Fibroblast of skin of right quadriceps (primary cell): Measurements from ENCODE around the gene PCTP.

Experiments
- DNase-seq: peaks from one replicate; pipeline ENCODE4 v3.0.0-alpha.2; 2013

Gene PCTP

GRCh38 chr17:55806745-55807495 is 56.1 kb downstream of the PCTP start:
- DNase-seq, result no peak

GRCh38 chr17:55811536-55811935 is 60.7 kb downstream of the PCTP start:
- no peak for DNase-seq

GRCh38 chr17:55812323-55812722 is 61.5 kb downstream of the PCTP start:
- no peak for DNase-seq

GRCh38 chr17:55813944-55814343 is 63.1 kb downstream of the PCTP start:
- no peak for DNase-seq

- DNase-seq, result no peak
Observed at GRCh38 chr17:55814377-55814776, 63.5 kb downstream of the PCTP start.

- DNase-seq, result no peak
Observed at GRCh38 chr17:55816532-55817396, 65.9 kb downstream of the PCTP start.

GRCh38 chr17:55817397-55817709 is 66.5 kb downstream of the PCTP start:
- no peak for DNase-seq

- DNase-seq, result no peak
Observed at GRCh38 chr17:55818026-55818425, 67.2 kb downstream of the PCTP start.

- DNase-seq, result no peak
Observed at GRCh38 chr17:55818451-55819375, 67.9 kb downstream of the PCTP start.

- DNase-seq, result no peak
Observed at GRCh38 chr17:55820675-55821074, 69.8 kb downstream of the PCTP start.

- no peak for DNase-seq
Observed at GRCh38 chr17:55822028-55822427, 71.2 kb downstream of the PCTP start.

- no peak for DNase-seq
Observed at GRCh38 chr17:55825213-55825612, 74.4 kb downstream of the PCTP start.
